ENCODE measurements around the gene GRID2.

Gene GRID2

DNA sequence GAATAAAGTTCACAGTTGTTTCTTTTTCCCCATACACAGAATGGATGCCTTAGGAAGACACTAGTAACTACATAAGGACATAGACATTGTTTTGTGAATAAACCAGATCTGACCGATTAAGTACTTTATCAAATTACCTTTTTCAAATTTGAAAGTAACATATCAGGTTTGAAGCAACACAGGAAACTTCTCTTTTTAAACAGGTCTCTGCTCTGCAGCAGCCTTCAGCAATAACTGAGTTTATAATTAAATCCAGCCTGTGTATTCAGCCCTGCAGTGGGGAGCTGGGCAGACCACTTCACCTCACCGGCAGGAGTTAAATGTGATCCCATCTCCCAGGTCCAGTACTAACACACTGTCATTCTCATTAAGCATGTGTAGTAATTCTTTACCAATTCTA lies 1456.5 kb downstream of the GRID2 start:
- Histone ChIP-seq H2BK120ac (ENCODE audit: insufficient read depth, low read length, poor library complexity) (no peak overlapping the region), H3K36me3 (ENCODE audit: control insufficient read depth in 1 of 2, insufficient read depth in 2 of 2, low read length in 2 of 2) (no peaks in the 10 kb centered on the region), H3K18ac (ENCODE audit: low read length) (no peak overlapping the region), H3K27me3 (ENCODE audit: insufficient read depth, low read length) (no peaks in the 10 kb centered on the region), H3K4ac (ENCODE audit: low read depth, low read length) (no peak overlapping the region), H3K9ac (ENCODE audit: low read length) (no peak overlapping the region), H3K4me1 (ENCODE audit: control insufficient read depth in 1 of 2, insufficient read depth in 2 of 2, low read length in 2 of 2) (no peaks in the 10 kb centered on the region), H2BK5ac (ENCODE audit: low read depth, low read length, poor library complexity) (no peak overlapping the region), H2AFZ (ENCODE audit: insufficient read depth, low read length, poor library complexity) (no peak overlapping the region), H3K4me2 (ENCODE audit: low read length) (no peak overlapping the region), H3K27ac (ENCODE audit: low read depth, low read length) (no peak overlapping the region), H3K79me1 (ENCODE audit: low read length) (no peaks in the 10 kb centered on the region), H2AK5ac (ENCODE audit: low read length) (no peak overlapping the region), H4K91ac (ENCODE audit: low read depth, low read length) (no peak overlapping the region), H3K14ac (ENCODE audit: low read length) (no peak overlapping the region), H3K79me2 (ENCODE audit: control insufficient read depth, insufficient read depth, low read length, poor library complexity) (no peaks in the 10 kb centered on the region), H3K9me3 (ENCODE audit: insufficient read depth, low read depth, low read length) (no peaks in the 10 kb centered on the region), H3K23ac (ENCODE audit: low read length) (no peak overlapping the region), H2BK12ac (ENCODE audit: low read length) (no peak overlapping the region), H4K12ac (ENCODE audit: low read depth, low read length) (no peak overlapping the region), H3K4me3 (ENCODE audit: low read depth, low read length) (no peak overlapping the region), H4K8ac (ENCODE audit: low read depth, low read length) (no peak overlapping the region)
- DNase-seq, result no peak
- no CpG with 5 or more reads among the region's 2 CpGs for WGBS (ENCODE audit: extremely low coverage, insufficient coverage, insufficient read length)

DNA sequence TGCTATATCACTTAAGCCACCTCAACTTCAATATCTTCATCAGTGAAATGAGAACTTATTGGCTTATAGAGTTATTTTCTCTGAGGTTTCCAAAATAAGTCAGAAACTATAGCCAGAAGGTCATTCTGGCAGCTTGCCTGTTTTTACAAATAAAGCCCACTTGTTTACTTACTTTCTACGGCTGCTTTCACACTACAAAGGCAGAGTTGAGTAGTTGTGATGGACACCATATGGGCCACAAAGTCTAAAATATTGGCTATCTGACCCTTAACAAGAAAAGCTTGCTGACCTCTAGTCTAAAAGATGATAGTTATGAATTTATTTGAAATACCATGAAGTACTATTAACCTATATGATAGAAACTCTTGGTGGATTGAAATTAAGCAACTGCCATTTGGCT lies 1457.5 kb downstream of the GRID2 start:
- Histone ChIP-seq H4K12ac (ENCODE audit: low read depth, low read length) (no peak overlapping the region), H4K8ac (ENCODE audit: low read depth, low read length) (no peak overlapping the region), H3K23ac (ENCODE audit: low read length) (no peak overlapping the region), H3K4me1 (ENCODE audit: control insufficient read depth in 1 of 2, insufficient read depth in 2 of 2, low read length in 2 of 2) (no peaks in the 10 kb centered on the region), H3K4ac (ENCODE audit: low read depth, low read length) (no peak overlapping the region), H4K91ac (ENCODE audit: low read depth, low read length) (no peak overlapping the region), H3K4me2 (ENCODE audit: low read length) (no peak overlapping the region), H3K27ac (ENCODE audit: low read depth, low read length) (no peak overlapping the region), H2AFZ (ENCODE audit: insufficient read depth, low read length, poor library complexity) (no peak overlapping the region), H3K79me1 (ENCODE audit: low read length) (no peaks in the 10 kb centered on the region), H3K9me3 (ENCODE audit: insufficient read depth, low read depth, low read length) (no peaks in the 10 kb centered on the region), H3K18ac (ENCODE audit: low read length) (no peak overlapping the region), H3K27me3 (ENCODE audit: insufficient read depth, low read length) (no peaks in the 10 kb centered on the region), H3K79me2 (ENCODE audit: control insufficient read depth, insufficient read depth, low read length, poor library complexity) (no peaks in the 10 kb centered on the region), H2BK5ac (ENCODE audit: low read depth, low read length, poor library complexity) (no peak overlapping the region), H3K9ac (ENCODE audit: low read length) (no peak overlapping the region), H2AK5ac (ENCODE audit: low read length) (no peak overlapping the region), H3K36me3 (ENCODE audit: control insufficient read depth in 1 of 2, insufficient read depth in 2 of 2, low read length in 2 of 2) (no peaks in the 10 kb centered on the region), H3K4me3 (ENCODE audit: low read depth, low read length) (no peak overlapping the region), H2BK12ac (ENCODE audit: low read length) (no peak overlapping the region), H3K14ac (ENCODE audit: low read length) (no peak overlapping the region), H2BK120ac (ENCODE audit: insufficient read depth, low read length, poor library complexity) (no peak overlapping the region)
- DNase-seq, result no peak
- WGBS (ENCODE audit: extremely low coverage, insufficient coverage, insufficient read length), result no CpG with 5 or more reads among the region's 1 CpG

DNA sequence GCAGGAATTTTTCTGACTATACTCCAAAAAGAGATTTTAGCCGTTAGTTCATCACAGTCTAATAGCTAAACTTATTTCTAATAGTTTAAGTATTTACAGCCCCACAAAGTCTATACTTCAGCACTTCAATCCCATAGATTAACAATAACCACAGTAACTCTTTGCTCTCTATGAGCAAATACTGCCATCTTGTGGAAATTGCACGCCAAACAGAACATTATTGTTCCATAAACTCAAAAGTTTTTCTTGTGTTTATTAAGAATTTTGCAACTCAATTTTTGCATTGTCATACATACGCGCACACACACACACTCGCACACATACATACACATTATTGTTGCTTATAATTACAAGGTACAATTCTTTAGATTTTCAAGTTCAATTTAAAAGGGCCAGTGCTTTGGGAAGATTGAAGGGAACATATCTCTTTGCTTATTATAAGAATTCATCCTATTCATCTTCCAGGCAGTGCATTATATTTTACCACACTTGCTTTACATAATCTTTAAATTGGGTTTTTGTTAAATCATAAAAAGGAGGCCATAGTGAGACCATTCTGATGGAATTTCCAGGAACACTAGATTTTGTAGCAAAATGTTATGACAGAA lies 1461.0 kb downstream of the GRID2 start:
- Histone ChIP-seq H3K4me3 (ENCODE audit: low read depth, low read length) (no peak overlapping the region), H2BK120ac (ENCODE audit: insufficient read depth, low read length, poor library complexity) (no peak overlapping the region), H2AK5ac (ENCODE audit: low read length) (no peak overlapping the region), H4K8ac (ENCODE audit: low read depth, low read length) (no peak overlapping the region), H3K27ac (ENCODE audit: low read depth, low read length) (no peak overlapping the region), H3K23ac (ENCODE audit: low read length) (no peak overlapping the region), H3K14ac (ENCODE audit: low read length) (no peak overlapping the region), H2BK12ac (ENCODE audit: low read length) (no peak overlapping the region), H3K18ac (ENCODE audit: low read length) (no peak overlapping the region), H2BK5ac (ENCODE audit: low read depth, low read length, poor library complexity) (no peak overlapping the region), H3K79me1 (ENCODE audit: low read length) (no peaks in the 10 kb centered on the region), H3K4ac (ENCODE audit: low read depth, low read length) (no peak overlapping the region), H3K4me2 (ENCODE audit: low read length) (no peak overlapping the region), H2AFZ (ENCODE audit: insufficient read depth, low read length, poor library complexity) (no peak overlapping the region), H3K9me3 (ENCODE audit: insufficient read depth, low read depth, low read length) (no peaks in the 10 kb centered on the region), H4K91ac (ENCODE audit: low read depth, low read length) (no peak overlapping the region), H3K27me3 (ENCODE audit: insufficient read depth, low read length) (no peaks in the 10 kb centered on the region), H3K36me3 (ENCODE audit: control insufficient read depth in 1 of 2, insufficient read depth in 2 of 2, low read length in 2 of 2) (no peaks in the 10 kb centered on the region), H3K79me2 (ENCODE audit: control insufficient read depth, insufficient read depth, low read length, poor library complexity) (no peaks in the 10 kb centered on the region), H3K9ac (ENCODE audit: low read length) (no peak overlapping the region), H4K12ac (ENCODE audit: low read depth, low read length) (no peak overlapping the region), H3K4me1 (ENCODE audit: control insufficient read depth in 1 of 2, insufficient read depth in 2 of 2, low read length in 2 of 2) (no peaks in the 10 kb centered on the region)
- peak; percentile 27 to 85 for DNase-seq
- no CpG with 5 or more reads among the region's 5 CpGs for WGBS (ENCODE audit: extremely low coverage, insufficient coverage, insufficient read length)

DNA sequence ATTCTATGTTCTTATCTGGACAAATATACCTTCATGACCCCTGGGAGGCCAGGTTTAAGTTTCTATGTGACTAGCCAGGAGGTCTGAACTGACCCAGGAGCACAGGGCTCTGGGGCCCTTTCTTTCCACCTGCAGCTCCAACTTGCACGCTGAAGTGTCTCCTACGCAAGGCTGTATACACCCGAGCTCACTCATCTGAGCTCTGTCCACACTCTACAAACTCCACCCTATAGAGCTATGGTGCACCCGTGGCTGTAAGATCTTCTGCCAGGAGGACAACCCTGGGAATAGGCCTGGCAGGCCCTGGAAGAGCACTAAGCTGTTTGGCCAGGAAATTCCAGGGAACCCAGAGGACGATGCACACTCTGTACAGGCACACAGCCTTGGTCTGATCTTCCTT lies 1464.2 kb downstream of the GRID2 start:
- no peaks in the 10 kb centered on the region for H3K27me3 ChIP-seq (ENCODE audit: insufficient read depth, low read length)
- H3K9ac ChIP-seq (ENCODE audit: low read length), result no peak overlapping the region
- no peak for DNase-seq
- no peak overlapping the region for H3K4me2 ChIP-seq (ENCODE audit: low read length)
- WGBS (ENCODE audit: extremely low coverage, insufficient coverage, insufficient read length), result no CpG with 5 or more reads among the region's 5 CpGs
- no peak overlapping the region for H3K4ac ChIP-seq (ENCODE audit: low read depth, low read length)
- H2AK5ac ChIP-seq (ENCODE audit: low read length), result no peak overlapping the region
- no peaks in the 10 kb centered on the region for H3K79me1 ChIP-seq (ENCODE audit: low read length)
- no peak overlapping the region for H3K4me3 ChIP-seq (ENCODE audit: low read depth, low read length)
- no peak overlapping the region for H2BK12ac ChIP-seq (ENCODE audit: low read length)
- H4K91ac ChIP-seq (ENCODE audit: low read depth, low read length), result no peak overlapping the region
- H3K14ac ChIP-seq (ENCODE audit: low read length), result no peak overlapping the region
- no peaks in the 10 kb centered on the region for H3K79me2 ChIP-seq (ENCODE audit: control insufficient read depth, insufficient read depth, low read length, poor library complexity)
- H2AFZ ChIP-seq (ENCODE audit: insufficient read depth, low read length, poor library complexity), result no peak overlapping the region
- H3K27ac ChIP-seq (ENCODE audit: low read depth, low read length), result no peak overlapping the region
- H4K8ac ChIP-seq (ENCODE audit: low read depth, low read length), result no peak overlapping the region
- no peak overlapping the region for H2BK120ac ChIP-seq (ENCODE audit: insufficient read depth, low read length, poor library complexity)
- no peak overlapping the region for H4K12ac ChIP-seq (ENCODE audit: low read depth, low read length)
- H2BK5ac ChIP-seq (ENCODE audit: low read depth, low read length, poor library complexity), result no peak overlapping the region
- no peaks in the 10 kb centered on the region for H3K9me3 ChIP-seq (ENCODE audit: insufficient read depth, low read depth, low read length)
- H3K18ac ChIP-seq (ENCODE audit: low read length), result no peak overlapping the region
- no peak overlapping the region for H3K23ac ChIP-seq (ENCODE audit: low read length)
- no peaks in the 10 kb centered on the region for H3K4me1 ChIP-seq (ENCODE audit: control insufficient read depth in 1 of 2, insufficient read depth in 2 of 2, low read length in 2 of 2)
- no peaks in the 10 kb centered on the region for H3K36me3 ChIP-seq (ENCODE audit: control insufficient read depth in 1 of 2, insufficient read depth in 2 of 2, low read length in 2 of 2)

All from trophoblast cell (in vitro differentiated cells and primary cell).